ENCODE data around the gene NOCT. TPM values are rescaled to one million over a fixed set of nuclear protein-coding genes. Genes with fewer than 3 reads are reported as not detected.
A peak's percentile ranks its signal among the peaks of the same experiment; 100 is the strongest.

The NOCT gene
- total and polyA plus RNA-seq, 2 donors from 2014 or later = 4.3 to 4.7 TPM

DNA sequence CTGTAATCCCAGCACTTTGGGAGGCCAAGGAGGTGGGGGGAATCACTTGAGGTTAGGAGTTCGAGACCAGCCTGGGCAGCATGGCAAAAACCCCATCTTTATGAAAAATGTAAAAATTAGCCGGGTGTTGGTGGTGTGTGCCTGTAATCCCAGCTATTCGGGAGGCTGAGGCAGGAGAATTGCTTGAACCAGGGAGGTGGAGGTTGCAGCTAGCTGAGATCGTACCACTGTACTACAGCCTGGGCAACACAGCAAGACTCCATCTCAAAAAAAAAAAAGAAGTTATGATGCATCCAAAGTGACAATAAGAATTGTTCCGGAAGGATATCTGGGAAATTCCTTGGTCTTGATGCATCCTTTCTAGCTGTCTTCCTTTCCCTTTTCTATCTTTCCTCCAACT, 7.3 kb downstream of the NOCT start:
- Histone ChIP-seq H3K4me1 (ENCODE audit: control insufficient read depth in 2 of 3, insufficient read depth in 2 of 3, low read depth in 1 of 3, low read length in 3 of 3) (peaks cover 3 to 10% (median 3%) of the 10 kb centered on the region in 3 donors), H3K9me3 (ENCODE audit: control insufficient read depth in 2 of 3, insufficient read depth in 1 of 3, low read length in 3 of 3) (no peaks in the 10 kb centered on the region), H3K36me3 (ENCODE audit: control insufficient read depth in 2 of 3, insufficient read depth in 3 of 3, low read length in 3 of 3) (no peaks in the 10 kb centered on the region), H3K4me3 (ENCODE audit: low read length in 3 of 3) (no peak overlapping the region), H3K27ac (ENCODE audit: low read depth in 2 of 2, low read length in 2 of 2) (no peak overlapping the region), H3K9ac (ENCODE audit: low read length in 3 of 3) (no peak overlapping the region), H3K27me3 (ENCODE audit: control insufficient read depth, insufficient read depth, low read length) (no peaks in the 10 kb centered on the region)
- TF ChIP-seq, protein P1, sequence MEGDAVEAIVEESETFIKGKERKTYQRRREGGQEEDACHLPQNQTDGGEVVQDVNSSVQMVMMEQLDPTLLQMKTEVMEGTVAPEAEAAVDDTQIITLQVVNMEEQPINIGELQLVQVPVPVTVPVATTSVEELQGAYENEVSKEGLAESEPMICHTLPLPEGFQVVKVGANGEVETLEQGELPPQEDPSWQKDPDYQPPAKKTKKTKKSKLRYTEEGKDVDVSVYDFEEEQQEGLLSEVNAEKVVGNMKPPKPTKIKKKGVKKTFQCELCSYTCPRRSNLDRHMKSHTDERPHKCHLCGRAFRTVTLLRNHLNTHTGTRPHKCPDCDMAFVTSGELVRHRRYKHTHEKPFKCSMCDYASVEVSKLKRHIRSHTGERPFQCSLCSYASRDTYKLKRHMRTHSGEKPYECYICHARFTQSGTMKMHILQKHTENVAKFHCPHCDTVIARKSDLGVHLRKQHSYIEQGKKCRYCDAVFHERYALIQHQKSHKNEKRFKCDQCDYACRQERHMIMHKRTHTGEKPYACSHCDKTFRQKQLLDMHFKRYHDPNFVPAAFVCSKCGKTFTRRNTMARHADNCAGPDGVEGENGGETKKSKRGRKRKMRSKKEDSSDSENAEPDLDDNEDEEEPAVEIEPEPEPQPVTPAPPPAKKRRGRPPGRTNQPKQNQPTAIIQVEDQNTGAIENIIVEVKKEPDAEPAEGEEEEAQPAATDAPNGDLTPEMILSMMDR (IDR thresholded peaks at IDR 0.05; ENCODE audit: borderline replicate concordance, extremely low read depth, insufficient read depth) = no peak
- no peak for DNase-seq
- intact Hi-C loops (cut with DNase I) = no loop called here
- no peak for FAIRE-seq

DNA sequence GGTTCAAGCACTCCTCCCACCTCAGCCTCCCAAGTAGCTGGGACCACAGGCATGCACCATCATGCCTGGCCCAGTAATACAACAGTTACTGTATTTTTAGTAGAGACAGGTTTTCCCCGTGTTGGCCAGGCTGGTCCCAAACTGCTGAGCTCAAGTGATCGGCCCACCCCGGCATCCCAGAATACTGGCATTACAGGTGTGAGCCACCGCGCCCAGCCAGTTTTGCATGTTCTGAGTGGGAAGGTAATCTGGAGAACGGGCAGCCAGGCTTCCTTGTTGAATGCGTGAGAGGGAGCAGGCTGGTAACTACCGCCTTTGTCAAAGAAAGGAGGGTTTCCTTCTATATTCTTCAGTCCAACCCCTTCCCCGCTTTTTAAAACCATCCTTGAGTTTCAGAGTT, 9.1 kb downstream of the NOCT start:
- TF ChIP-seq, protein P1 (IDR thresholded peaks at IDR 0.05; ENCODE audit: borderline replicate concordance, extremely low read depth, insufficient read depth) = no peak
- Histone ChIP-seq H3K36me3 (ENCODE audit: control insufficient read depth in 2 of 3, insufficient read depth in 3 of 3, low read length in 3 of 3) (no peaks in the 10 kb centered on the region), H3K9ac (ENCODE audit: low read length in 3 of 3) (no peak overlapping the region), H3K4me1 (ENCODE audit: control insufficient read depth in 2 of 3, insufficient read depth in 2 of 3, low read depth in 1 of 3, low read length in 3 of 3) (peaks cover 0 to 10% (median 9%) of the 10 kb centered on the region in 3 donors), H3K27ac (ENCODE audit: low read depth in 2 of 2, low read length in 2 of 2) (peak overlapping the region in 1 of 2 donors; percentile 21), H3K9me3 (ENCODE audit: control insufficient read depth in 2 of 3, insufficient read depth in 1 of 3, low read length in 3 of 3) (no peaks in the 10 kb centered on the region), H3K27me3 (ENCODE audit: control insufficient read depth, insufficient read depth, low read length) (no peaks in the 10 kb centered on the region), H3K4me3 (ENCODE audit: low read length in 3 of 3) (no peak overlapping the region)
- intact Hi-C loops (cut with DNase I) = no loop called here
- FAIRE-seq (no peak), DNase-seq (no peak)

DNA sequence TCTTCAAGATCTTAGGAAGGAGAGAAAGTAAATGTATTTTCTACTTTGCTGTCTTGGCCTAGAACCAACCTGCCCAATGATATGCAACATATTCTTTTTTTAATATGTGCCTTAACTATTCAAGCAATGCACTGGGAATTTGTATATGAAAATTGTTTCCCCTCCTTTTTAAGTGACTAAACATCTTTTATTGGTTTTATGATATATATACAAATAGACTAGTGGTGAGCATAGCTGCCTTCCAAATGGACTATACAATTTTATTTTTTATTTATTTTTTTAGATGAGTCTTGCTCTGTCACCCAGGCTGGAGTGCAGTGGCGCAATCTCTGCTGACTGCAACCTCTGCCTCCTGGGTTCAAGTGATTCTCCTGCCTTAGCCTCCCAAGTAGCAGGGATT, 10.3 kb downstream of the NOCT start:
- TF ChIP-seq, protein P1 (IDR thresholded peaks at IDR 0.05; ENCODE audit: borderline replicate concordance, extremely low read depth, insufficient read depth) = no peak
- no peak for FAIRE-seq
- Histone ChIP-seq H3K9me3 (ENCODE audit: control insufficient read depth in 2 of 3, insufficient read depth in 1 of 3, low read length in 3 of 3) (no peaks in the 10 kb centered on the region), H3K4me1 (ENCODE audit: control insufficient read depth in 2 of 3, insufficient read depth in 2 of 3, low read depth in 1 of 3, low read length in 3 of 3) (peaks cover 0 to 8% (median 6%) of the 10 kb centered on the region in 3 donors), H3K4me3 (ENCODE audit: low read length in 3 of 3) (no peak overlapping the region), H3K27ac (ENCODE audit: low read depth in 2 of 2, low read length in 2 of 2) (no peak overlapping the region), H3K9ac (ENCODE audit: low read length in 3 of 3) (no peak overlapping the region), H3K36me3 (ENCODE audit: control insufficient read depth in 2 of 3, insufficient read depth in 3 of 3, low read length in 3 of 3) (no peaks in the 10 kb centered on the region), H3K27me3 (ENCODE audit: control insufficient read depth, insufficient read depth, low read length) (no peaks in the 10 kb centered on the region)
- intact Hi-C loops (cut with DNase I) = no loop called here
- DNase-seq = no peak

DNA sequence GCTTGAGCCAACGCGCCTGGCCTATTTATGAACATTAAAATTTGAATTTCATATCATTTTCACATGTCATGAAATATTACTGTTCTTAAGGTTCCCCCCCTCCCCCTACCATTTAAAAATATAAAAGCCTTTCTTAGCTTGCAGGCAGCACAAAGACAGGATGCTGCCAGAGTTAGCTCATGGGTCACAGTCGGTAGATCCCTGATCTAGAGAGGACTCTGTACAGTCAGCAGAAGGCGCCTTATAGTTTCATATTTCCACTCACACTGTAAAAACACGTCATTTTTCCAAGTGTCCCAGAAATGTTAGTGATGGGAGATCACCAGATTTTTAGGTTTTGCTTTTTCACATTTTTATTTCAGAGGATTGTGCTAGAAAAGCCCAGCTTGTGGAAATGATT, 12.2 kb downstream of the NOCT start:
- TF ChIP-seq, protein P1 (IDR thresholded peaks at IDR 0.05; ENCODE audit: borderline replicate concordance, extremely low read depth, insufficient read depth) = no peak
- no peak for FAIRE-seq
- H3K9ac ChIP-seq (ENCODE audit: low read length in 3 of 3) = peak overlapping the region in 1 of 3 donors; percentile 28
- peak overlapping the region in 1 of 2 donors; percentile 60 for H3K27ac ChIP-seq (ENCODE audit: low read depth in 2 of 2, low read length in 2 of 2)
- intact Hi-C loops (cut with DNase I) = no loop called here
- no peak overlapping the region for H3K4me3 ChIP-seq (ENCODE audit: low read length in 3 of 3)
- H3K27me3 ChIP-seq (ENCODE audit: control insufficient read depth, insufficient read depth, low read length) = no peaks in the 10 kb centered on the region
- H3K4me1 ChIP-seq (ENCODE audit: control insufficient read depth in 2 of 3, insufficient read depth in 2 of 3, low read depth in 1 of 3, low read length in 3 of 3) = peaks cover 0 to 10% (median 7%) of the 10 kb centered on the region in 3 donors
- no peak for DNase-seq
- H3K9me3 ChIP-seq (ENCODE audit: control insufficient read depth in 2 of 3, insufficient read depth in 1 of 3, low read length in 3 of 3) = no peaks in the 10 kb centered on the region
- no peaks in the 10 kb centered on the region for H3K36me3 ChIP-seq (ENCODE audit: control insufficient read depth in 2 of 3, insufficient read depth in 3 of 3, low read length in 3 of 3)

Data from kidney (tissue), 14 donors.